ENCODE measurements around the gene ATP5MK. TPM values are rescaled to one million over a fixed set of nuclear protein-coding genes. Genes with fewer than 3 reads are reported as not detected.
"Not testable (repeated sequence)": the region's sequence is repeated elsewhere in the genome, so short reads cannot be mapped to it uniquely, and the experiment has no call there.

ATP5MK gene
- total RNA-seq, 1 donor from 2014 or later, result 208 TPM

DNA sequence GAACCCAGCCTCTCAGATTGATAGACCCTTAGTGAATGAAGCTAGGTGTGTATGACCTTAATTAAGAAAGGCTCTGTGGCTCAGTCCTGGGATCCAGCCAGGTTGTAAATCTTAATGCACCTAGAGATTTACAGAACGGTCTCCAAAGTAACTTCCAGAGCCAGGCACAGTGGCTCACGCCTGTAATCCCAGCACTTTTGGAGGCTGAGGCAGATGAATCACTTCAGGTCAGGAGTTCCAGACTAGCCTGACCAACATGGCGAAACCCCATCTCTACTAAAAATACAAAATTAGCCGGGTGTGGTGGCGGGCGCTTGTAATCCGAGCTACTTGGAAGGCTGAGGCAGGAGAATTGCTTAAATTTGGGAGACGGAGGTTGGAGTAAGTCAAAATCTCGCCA is 31.6 kb upstream of the ATP5MK start:
- no peak for TF ChIP-seq CTCF (IDR thresholded peaks at IDR 0.05)
- ATAC-seq (ENCODE audit: low read depth), result no peak

GRCh38 chr10:103423748-103424147 is 27.5 kb upstream of the ATP5MK start:
- intact Hi-C loops (cut with micrococcal nuclease), result no loop called here
- TF ChIP-seq CTCF (IDR thresholded peaks at IDR 0.05), result no peak
- Mint-ChIP-seq H3K4me3 (no peak overlapping the region), H3K27ac (no peak overlapping the region), H3K36me3 (ENCODE audit: low read depth) (peaks cover 85% of the 10 kb centered on the region), H3K9me3 (no peaks in the 10 kb centered on the region), H3K4me1 (no peaks in the 10 kb centered on the region), H3K27me3 (no peaks in the 10 kb centered on the region)
- CTCF ChIA-PET, result interaction anchor here (1.7 kb wide), 1 partner anchor 62 kb away, joined by 5 read pairs; no protein-coding TSS in a partner anchor
- POLR2A ChIA-PET, result interaction anchor here (1.3 kb wide), 1 partner anchor 29 kb away, joined by 3 read pairs; no protein-coding TSS in a partner anchor
- ATAC-seq (ENCODE audit: low read depth), result no peak
- DNase-seq, result no peak

More for the DNA sequence above, 31.6 kb upstream of the ATP5MK start:
- CTCF ChIA-PET, result interaction anchor here (1.3 kb wide), 1 partner anchor 11 kb away, joined by 5 read pairs; no protein-coding TSS in a partner anchor
- no peak overlapping the region for H3K4me3 Mint-ChIP-seq
- H3K27me3 Mint-ChIP-seq, result no peaks in the 10 kb centered on the region
- H3K4me1 Mint-ChIP-seq, result no peaks in the 10 kb centered on the region
- peaks cover 90% of the 10 kb centered on the region for H3K36me3 Mint-ChIP-seq (ENCODE audit: low read depth)
- no peaks in the 10 kb centered on the region for H3K9me3 Mint-ChIP-seq
- POLR2A ChIA-PET, result interaction anchor here (0.7 kb wide), 1 partner anchor 55 kb away, joined by 5 read pairs; no protein-coding TSS in a partner anchor
- DNase-seq, result no peak
- intact Hi-C loops (cut with micrococcal nuclease), result no loop called here
- H3K27ac Mint-ChIP-seq, result no peak overlapping the region

GRCh38 chr10:103419101-103419500 is 22.8 kb upstream of the ATP5MK start:
- ATAC-seq (ENCODE audit: low read depth) (no peak), DNase-seq (no peak)
- H3K27me3 Mint-ChIP-seq, result no peaks in the 10 kb centered on the region
- H3K9me3 Mint-ChIP-seq, result no peaks in the 10 kb centered on the region
- ChIA-PET CTCF (interaction anchor here (1.4 to 6.9 kb wide), 2 partner anchors 66 to 74 kb away, joined by 5 to 112 read pairs; no protein-coding TSS in a partner anchor), POLR2A (interaction anchor here (0.7 kb wide), 1 partner anchor 10 kb away, joined by 5 read pairs; no protein-coding TSS in a partner anchor)
- no peak overlapping the region for H3K27ac Mint-ChIP-seq
- no peak overlapping the region for H3K4me3 Mint-ChIP-seq
- intact Hi-C loops (cut with micrococcal nuclease), result loop anchor here (5.0 kb wide), 2 partner anchors 33 to 268 kb away; partner anchors contain the start of gene CALHM2
- no peak for TF ChIP-seq CTCF (IDR thresholded peaks at IDR 0.05)
- H3K4me1 Mint-ChIP-seq, result no peaks in the 10 kb centered on the region
- peaks cover 89% of the 10 kb centered on the region for H3K36me3 Mint-ChIP-seq (ENCODE audit: low read depth)

GRCh38 chr10:103417601-103418000 is 21.3 kb upstream of the ATP5MK start:
- H3K36me3 Mint-ChIP-seq (ENCODE audit: low read depth), result peaks cover 90% of the 10 kb centered on the region
- no peak overlapping the region for H3K27ac Mint-ChIP-seq
- no peaks in the 10 kb centered on the region for H3K4me1 Mint-ChIP-seq
- H3K9me3 Mint-ChIP-seq, result no peaks in the 10 kb centered on the region
- intact Hi-C loops (cut with micrococcal nuclease), result loop anchor here (1.0 to 5.0 kb wide), 4 partner anchors 35 to 270 kb away; partner anchors contain the start of gene CALHM2
- no peak for TF ChIP-seq CTCF (IDR thresholded peaks at IDR 0.05)
- ChIA-PET POLR2A (interaction anchor here (0.7 kb wide), 1 partner anchor 67 kb away, joined by 4 read pairs; no protein-coding TSS in a partner anchor), CTCF (interaction anchor here (0.8 to 6.9 kb wide), 8 partner anchors 10 to 125 kb away, joined by 3 to 112 read pairs (median 10); partner anchors contain the start of gene CALHM3)
- ATAC-seq (ENCODE audit: low read depth), result no peak
- DNase-seq, result no peak
- no peaks in the 10 kb centered on the region for H3K27me3 Mint-ChIP-seq
- H3K4me3 Mint-ChIP-seq, result no peak overlapping the region

DNA sequence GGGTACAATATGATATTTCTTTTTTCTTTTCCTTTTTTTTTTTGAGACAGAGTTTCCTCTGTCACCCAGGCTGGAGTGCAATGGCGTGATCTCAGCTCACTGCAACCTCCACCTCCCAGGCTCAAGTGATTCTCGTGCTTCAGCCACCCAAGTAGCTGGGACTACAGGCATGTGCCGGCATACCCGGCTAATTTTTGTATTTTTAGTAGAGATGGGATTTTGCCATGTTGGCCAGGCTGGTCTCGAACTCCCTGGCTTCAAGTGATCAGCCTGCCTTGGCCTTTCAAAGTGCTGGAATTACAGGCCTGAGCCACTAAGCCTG is 20.8 kb upstream of the ATP5MK start:
- peaks cover 90% of the 10 kb centered on the region for H3K36me3 Mint-ChIP-seq (ENCODE audit: low read depth)
- not testable (repeated sequence) for H3K27me3 Mint-ChIP-seq; H3K9me3 Mint-ChIP-seq; DNase-seq; ATAC-seq (ENCODE audit: low read depth); H3K4me1 Mint-ChIP-seq; H3K27ac Mint-ChIP-seq; H3K4me3 Mint-ChIP-seq
- intact Hi-C loops (cut with micrococcal nuclease), result loop anchor here (1.0 to 5.0 kb wide), 4 partner anchors 35 to 270 kb away; partner anchors contain the start of gene CALHM2
- CTCF ChIA-PET, result interaction anchor here (0.8 to 6.9 kb wide), 9 partner anchors 10 to 125 kb away, joined by 3 to 112 read pairs (median 9); partner anchors contain the start of genes CALHM3 and NEURL1
- POLR2A ChIA-PET, result interaction anchor here (0.7 kb wide), 1 partner anchor 67 kb away, joined by 4 read pairs; no protein-coding TSS in a partner anchor

Measured in activated B cell treated with CpG ODN at 0.5 μM for 24 hours (primary cell).